A549 (cell line): ENCODE data around the gene NMNAT2.

Source experiments
- CBX8 ChIP-seq: fragments of 200-600 bp; sonication (generic); IDR thresholded peaks from 2 replicates; pipeline ENCODE4 v1.6.1; 2016
- CTCF ChIP-seq: fragments of >200 bp; sonication (Bioruptor Twin); formaldehyde crosslinking; IDR thresholded peaks from 3 replicates; pipeline ENCODE4 v1.5.1; 2016
- EP300 ChIP-seq, 2 experiments: fragments of >200 bp; sonication (Bioruptor Twin); formaldehyde crosslinking; IDR thresholded peaks; 2 replicates in 1 of 2; 3 replicates in 1 of 2; pipeline ENCODE4 v1.6.1; 2016 to 2017
- HDAC2 ChIP-seq: fragments of 200-600 bp; sonication (generic); IDR thresholded peaks from 2 replicates; pipeline ENCODE4 v1.6.1; 2016
- KDM5A ChIP-seq: fragments of 200-600 bp; sonication (generic); IDR thresholded peaks from 2 replicates; pipeline ENCODE4 v1.6.1; 2016; ENCODE audit warnings: antibody characterized with exemption, mild to moderate bottlenecking
- MAX ChIP-seq: IDR thresholded peaks from 2 replicates; pipeline ENCODE4 v1.6.1; 2012
- PHF8 ChIP-seq: fragments of 200-600 bp; sonication (generic); IDR thresholded peaks from 2 replicates; pipeline ENCODE4 v1.6.1; 2016; ENCODE audit warnings: low read depth, mild to moderate bottlenecking, antibody characterized with exemption, moderate library complexity, borderline replicate concordance
- POLR2A ChIP-seq: IDR thresholded peaks from 2 replicates; pipeline ENCODE4 v1.6.1; 2012; ENCODE audit warnings: mild to moderate bottlenecking, low read length
- REST ChIP-seq: fragments of 200-600 bp; sonication (generic); IDR thresholded peaks from 2 replicates; pipeline ENCODE4 v1.6.1; 2016; ENCODE audit warnings: antibody characterized with exemption, mild to moderate bottlenecking, moderate library complexity
- TFCP2L1 ChIP-seq: fragments of 250-450 bp; sonication (Bioruptor Pico); IDR thresholded peaks from 2 replicates; pipeline ENCODE4 v1.5.0; 2021; ENCODE audit warnings: mild to moderate bottlenecking

GRCh38 chr1:183313063-183313462, 105.1 kb downstream of the NMNAT2 start:
- no peak for TF ChIP-seq CTCF
- TF ChIP-seq EP300 (IDR thresholded peaks at IDR 0.05) = no peak
- TF ChIP-seq MAX = no peak
- TF ChIP-seq TFCP2L1 (CRISPR knock-in tag) = no peak
- TF ChIP-seq KDM5A = no peak
- no peak for TF ChIP-seq HDAC2
- TF ChIP-seq CBX8 = no peak
- no peak for TF ChIP-seq REST
- TF ChIP-seq PHF8 = no peak
- no peak for TF ChIP-seq POLR2A
